ENCODE data around the gene RALGDS.

GRCh38 chr9:133119846-133120500 is 1.1 kb downstream of the RALGDS start:
- TF ChIP-seq CTCF (IDR thresholded peaks at IDR 0.05; ENCODE audit: low read depth, low read length) (no peak), POLR2A (IDR thresholded peaks at IDR 0.05; ENCODE audit: extremely low read depth, insufficient read length) (no peak), MAX (IDR thresholded peaks at IDR 0.05; ENCODE audit: low read depth, low read length) (no peak), MYC (IDR thresholded peaks at IDR 0.05; ENCODE audit: low read depth, low read length) (no peak)

Data from NB4 (cell line).